Astrocyte of the spinal cord (primary cell): Measurements from ENCODE around the gene SYS1.

Source experiments
- DNase-seq: peaks from one replicate; pipeline ENCODE4 v3.0.0; 2011; ENCODE audit warnings: low read depth, low spot score
- H3K4me3 ChIP-seq: 2 replicates; pipeline ENCODE4 v1.5.1; 2011; ENCODE audit warnings: low read depth, mild to moderate bottlenecking, low read length, moderate library complexity
- CTCF ChIP-seq: IDR thresholded peaks from 2 replicates; pipeline ENCODE4 v1.5.1; 2012; ENCODE audit warnings: low read depth, mild to moderate bottlenecking, low read length, inconsistent platforms
- in situ Hi-C: cut with HindIII; loops from 2 replicates; pipeline ENCODE4 v1.10.0; 2017; ENCODE audit warnings: low sequenced_read_pairs

SYS1 gene

GRCh38 chr20:45409521-45410272 lies 46.7 kb downstream of the SYS1 start:
- no peak overlapping the region for H3K4me3 ChIP-seq
- no peak for TF ChIP-seq CTCF
- DNase-seq: no peak
- in situ Hi-C loops: no loop called here

GRCh38 chr20:45410887-45411286 lies 47.9 kb downstream of the SYS1 start:
- in situ Hi-C loops: no loop called here
- DNase-seq: no peak
- H3K4me3 ChIP-seq: no peak overlapping the region
- TF ChIP-seq CTCF: no peak

GRCh38 chr20:45412653-45413052 lies 49.7 kb downstream of the SYS1 start:
- in situ Hi-C loops: no loop called here
- no peak overlapping the region for H3K4me3 ChIP-seq
- no peak for TF ChIP-seq CTCF
- DNase-seq: no peak

GRCh38 chr20:45413479-45413878 lies 50.5 kb downstream of the SYS1 start:
- H3K4me3 ChIP-seq: no peak overlapping the region
- in situ Hi-C loops: no loop called here
- no peak for TF ChIP-seq CTCF
- no peak for DNase-seq

GRCh38 chr20:45415822-45416637 lies 53.1 kb downstream of the SYS1 start, which contains the start of gene PIGT:
Gene PIGT, plus strand, starts transcription at chr20:45416141. Its CDS starts 16 bp downstream, at chr20:45416157.
- peak; percentile 82 for DNase-seq
- in situ Hi-C loops: no loop called here
- TF ChIP-seq CTCF: no peak
- H3K4me3 ChIP-seq: peak within 1 kb of the TSS; percentile 95

GRCh38 chr20:45416917-45417316 lies 54.0 kb downstream of the SYS1 start:
- H3K4me3 ChIP-seq: peak overlapping the region; percentile 95
- TF ChIP-seq CTCF: no peak
- in situ Hi-C loops: no loop called here
- DNase-seq: no peak
